Esophagus squamous epithelium (tissue), 5 donors: ENCODE results near the gene MACO1. TPM values are rescaled to one million over a fixed set of nuclear protein-coding genes. Genes with fewer than 3 reads are reported as not detected.

Experiments used
- DNase-seq: peaks from one replicate; lab custom pipeline; 2025; lab: John Stamatoyannopoulos, UW
- H3K27ac ChIP-seq, 4 donors: fragments of 200-600 bp; sonication (generic); one replicate each; pipeline ENCODE4 v1.5.1; 2016 to 2019; ENCODE audit warnings: mild to moderate bottlenecking in 1 of 4
- H3K27me3 ChIP-seq, 4 donors: fragments of 200-600 bp; sonication (generic); 1 replicate in 3 of 4; 2 replicates in 1 of 4; pipeline versions ENCODE4 v1.5.1 to v1.6.0; 2017 to 2021; ENCODE audit warnings: antibody characterized with exemption in 1 of 4
- H3K36me3 ChIP-seq, 3 donors: fragments of 200-600 bp; sonication (generic); one replicate each; pipeline ENCODE4 v1.5.1; 2016 to 2019
- H3K4me1 ChIP-seq, 3 donors: fragments of 200-600 bp; sonication (generic); one replicate each; pipeline ENCODE4 v1.5.1; 2017 to 2019
- H3K4me3 ChIP-seq, 4 donors: fragments of 200-600 bp; sonication (generic); 1 replicate in 3 of 4; 2 replicates in 1 of 4; pipeline ENCODE4 v1.5.1; 2016 to 2019; ENCODE audit warnings: mild to moderate bottlenecking in 2 of 4, moderate library complexity in 1 of 4
- H3K9me3 ChIP-seq, 3 donors: fragments of 200-600 bp; sonication (generic); one replicate each; pipeline ENCODE4 v1.5.1; 2016 to 2019
- CTCF ChIP-seq, 6 experiments: fragments of 450-650 bp in 4 of 6; fragments of 200-600 bp in 2 of 6; sonication (generic) in 2 of 6; IDR thresholded peaks; one replicate each; pipeline ENCODE4 v1.5.1; 2016 to 2019; ENCODE audit warnings: antibody characterized with exemption in 6 of 6, mild to moderate bottlenecking in 4 of 6, moderate library complexity in 4 of 6
- POLR2A ChIP-seq, 4 donors: fragments of 450-650 bp; IDR thresholded peaks; one replicate each; pipeline ENCODE4 v1.6.1; 2017; ENCODE audit warnings: antibody characterized with exemption in 4 of 4, mild to moderate bottlenecking in 4 of 4, moderate library complexity in 3 of 4
- WGBS, 2 donors: methylation state at CpG; one replicate each; pipeline ENCODE4 v1.1.5; 2018; 5-methylcytosine and 5-hydroxymethylcytosine counted together
- intact Hi-C: fragments of 100-400 bp; cut with DNase I; formaldehyde crosslinking; loops from one replicate; pipeline ENCODE4 v1.15.0; 2022
- total RNA-seq, 4 donors: library from RNA; depleted of rRNA; stranded (reverse); fragments of >200 nt; gene quantifications; one replicate each; pipeline ENCODE4 v1.1.0, GENCODE V29; 2016
- donor health status: DM: yes; HTN: yes; CAD: no.

The MACO1 gene
- total RNA-seq, 4 donors from 2014 or later: 14.4 to 18.8 (median 14.9) TPM

- WGBS, 2 donors: 80 to 100% methylated on average over 1 to 5 of the region's 7 CpGs
- DNase-seq: no peak
- H3K27me3 ChIP-seq: no peaks in the 10 kb centered on the region
- H3K27ac ChIP-seq: no peak overlapping the region
- no peak overlapping the region for H3K4me3 ChIP-seq
- no peaks in the 10 kb centered on the region for H3K36me3 ChIP-seq
- no peaks in the 10 kb centered on the region for H3K4me1 ChIP-seq
- intact Hi-C loops: no loop called here
- H3K9me3 ChIP-seq: no peaks in the 10 kb centered on the region
- TF ChIP-seq POLR2A (IDR thresholded peaks at IDR 0.05) (no peak), CTCF (IDR thresholded peaks at IDR 0.05) (no peak)
Measured at GRCh38 chr1:25537153-25537831, 106.6 kb downstream of the MACO1 start.

GRCh38 chr1:25538191-25538767, 107.6 kb downstream of the MACO1 start:
- Histone ChIP-seq H3K27me3 (no peaks in the 10 kb centered on the region), H3K27ac (no peak overlapping the region), H3K9me3 (no peaks in the 10 kb centered on the region), H3K4me1 (peaks cover 0 to 5% (median 2%) of the 10 kb centered on the region in 3 donors), H3K4me3 (no peak overlapping the region), H3K36me3 (no peaks in the 10 kb centered on the region)
- no peak for DNase-seq
- 54 to 75% methylated on average over 4 of the region's 4 CpGs for WGBS, 2 donors
- TF ChIP-seq CTCF (IDR thresholded peaks at IDR 0.05): no peak
- TF ChIP-seq POLR2A (IDR thresholded peaks at IDR 0.05): no peak
- intact Hi-C loops: no loop called here

- WGBS, 2 donors: 82 to 88% methylated on average over 8 to 11 of the region's 13 CpGs
- Histone ChIP-seq H3K4me1 (peaks cover 9 to 26% (median 20%) of the 10 kb centered on the region in 3 donors), H3K9me3 (no peaks in the 10 kb centered on the region), H3K27ac (no peak overlapping the region), H3K4me3 (no peak overlapping the region), H3K27me3 (no peaks in the 10 kb centered on the region), H3K36me3 (no peaks in the 10 kb centered on the region)
- TF ChIP-seq CTCF (IDR thresholded peaks at IDR 0.05) (no peak), POLR2A (IDR thresholded peaks at IDR 0.05) (no peak)
- DNase-seq: no peak
- intact Hi-C loops: no loop called here
Measured at GRCh38 chr1:25540750-25541342, 110.1 kb downstream of the MACO1 start.

GRCh38 chr1:25541425-25541824, 110.7 kb downstream of the MACO1 start:
- TF ChIP-seq CTCF (IDR thresholded peaks at IDR 0.05) (no peak), POLR2A (IDR thresholded peaks at IDR 0.05) (no peak)
- Histone ChIP-seq H3K27me3 (no peaks in the 10 kb centered on the region), H3K27ac (no peak overlapping the region), H3K36me3 (no peaks in the 10 kb centered on the region), H3K4me1 (peaks cover 9 to 32% (median 21%) of the 10 kb centered on the region in 3 donors), H3K4me3 (no peak overlapping the region), H3K9me3 (no peaks in the 10 kb centered on the region)
- intact Hi-C loops: no loop called here
- WGBS, 2 donors: 78 to 91% methylated on average over 1 of the region's 1 CpG
- DNase-seq: no peak
